ENCODE results near the gene PCSK9. TPM values are rescaled to one million over a fixed set of nuclear protein-coding genes. Genes with fewer than 3 reads are reported as not detected.
A peak's percentile ranks its signal among the peaks of the same experiment; 100 is the strongest.

PCSK9 gene
- total RNA-seq, 2 donors from 2014 or later, result 0.21 to 0.27 TPM

DNA sequence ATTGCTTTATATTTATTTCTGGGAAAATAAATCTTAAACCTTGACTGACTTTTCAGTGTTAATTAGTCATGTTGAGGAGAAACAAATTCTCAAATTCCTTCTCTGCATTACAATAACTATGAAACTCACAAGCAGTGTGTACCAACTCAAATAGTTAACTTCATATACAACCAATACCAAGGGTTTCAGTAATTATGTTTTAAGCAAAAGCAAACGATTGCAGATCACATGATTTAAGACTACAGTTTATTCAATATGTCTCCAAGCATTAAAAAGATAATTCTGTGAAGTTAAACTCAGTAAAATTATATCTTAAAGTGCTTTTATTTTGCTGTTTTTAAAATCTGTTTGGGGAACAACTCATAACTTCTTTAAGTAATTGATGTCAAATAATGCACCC, 28.6 kb downstream of the PCSK9 start:
- Histone ChIP-seq H3K4me1 (ENCODE audit: control insufficient read depth in 1 of 2, low read depth in 2 of 2) (peaks cover 14 to 36% of the 10 kb centered on the region in 2 donors), H3K9me3 (no peaks in the 10 kb centered on the region), H3K27me3 (replicated peaks; ENCODE audit: insufficient read depth) (no peaks in the 10 kb centered on the region), H3K4me3 (no peak overlapping the region), H3K27ac (peak overlapping the region in 1 of 2 donors; percentile 6), H3K36me3 (peaks cover 47% of the 10 kb centered on the region)
- ATAC-seq (ENCODE audit: insufficient number of reproducible peaks, low FRiP score, low read depth), result no peak
- no peak for DNase-seq (ENCODE audit: low spot score)
- TF ChIP-seq, protein P1, sequence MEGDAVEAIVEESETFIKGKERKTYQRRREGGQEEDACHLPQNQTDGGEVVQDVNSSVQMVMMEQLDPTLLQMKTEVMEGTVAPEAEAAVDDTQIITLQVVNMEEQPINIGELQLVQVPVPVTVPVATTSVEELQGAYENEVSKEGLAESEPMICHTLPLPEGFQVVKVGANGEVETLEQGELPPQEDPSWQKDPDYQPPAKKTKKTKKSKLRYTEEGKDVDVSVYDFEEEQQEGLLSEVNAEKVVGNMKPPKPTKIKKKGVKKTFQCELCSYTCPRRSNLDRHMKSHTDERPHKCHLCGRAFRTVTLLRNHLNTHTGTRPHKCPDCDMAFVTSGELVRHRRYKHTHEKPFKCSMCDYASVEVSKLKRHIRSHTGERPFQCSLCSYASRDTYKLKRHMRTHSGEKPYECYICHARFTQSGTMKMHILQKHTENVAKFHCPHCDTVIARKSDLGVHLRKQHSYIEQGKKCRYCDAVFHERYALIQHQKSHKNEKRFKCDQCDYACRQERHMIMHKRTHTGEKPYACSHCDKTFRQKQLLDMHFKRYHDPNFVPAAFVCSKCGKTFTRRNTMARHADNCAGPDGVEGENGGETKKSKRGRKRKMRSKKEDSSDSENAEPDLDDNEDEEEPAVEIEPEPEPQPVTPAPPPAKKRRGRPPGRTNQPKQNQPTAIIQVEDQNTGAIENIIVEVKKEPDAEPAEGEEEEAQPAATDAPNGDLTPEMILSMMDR (IDR thresholded peaks at IDR 0.05), result no peak

DNA sequence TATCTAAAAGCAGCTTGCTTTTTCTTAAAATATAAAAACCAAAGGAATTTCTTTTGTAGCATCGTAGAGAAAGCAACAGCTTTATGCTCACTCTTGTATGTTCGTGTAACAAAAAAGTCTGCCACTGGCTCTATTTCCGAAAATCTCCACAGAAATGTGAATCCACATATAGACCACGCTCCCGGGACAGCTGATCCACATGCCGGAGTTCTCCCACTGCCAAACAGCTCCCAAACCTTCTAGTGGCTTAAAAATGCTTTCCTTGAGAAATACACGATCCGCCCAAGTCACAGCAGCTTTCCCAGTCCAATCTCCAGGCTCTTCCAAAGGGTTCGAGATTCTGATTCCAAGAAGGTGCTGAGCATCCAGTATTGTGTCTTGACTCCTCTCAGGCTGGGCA, 29.3 kb downstream of the PCSK9 start:
- H3K4me3 ChIP-seq, result no peak overlapping the region
- peaks cover 55% of the 10 kb centered on the region for H3K36me3 ChIP-seq
- H3K4me1 ChIP-seq (ENCODE audit: control insufficient read depth in 1 of 2, low read depth in 2 of 2), result peaks cover 14 to 36% of the 10 kb centered on the region in 2 donors
- ATAC-seq (ENCODE audit: insufficient number of reproducible peaks, low FRiP score, low read depth), result no peak
- H3K27me3 ChIP-seq (replicated peaks; ENCODE audit: insufficient read depth), result no peaks in the 10 kb centered on the region
- TF ChIP-seq, protein P1 (IDR thresholded peaks at IDR 0.05), result no peak
- no peaks in the 10 kb centered on the region for H3K9me3 ChIP-seq
- DNase-seq (ENCODE audit: low spot score), result no peak
- H3K27ac ChIP-seq, result no peak overlapping the region

DNA sequence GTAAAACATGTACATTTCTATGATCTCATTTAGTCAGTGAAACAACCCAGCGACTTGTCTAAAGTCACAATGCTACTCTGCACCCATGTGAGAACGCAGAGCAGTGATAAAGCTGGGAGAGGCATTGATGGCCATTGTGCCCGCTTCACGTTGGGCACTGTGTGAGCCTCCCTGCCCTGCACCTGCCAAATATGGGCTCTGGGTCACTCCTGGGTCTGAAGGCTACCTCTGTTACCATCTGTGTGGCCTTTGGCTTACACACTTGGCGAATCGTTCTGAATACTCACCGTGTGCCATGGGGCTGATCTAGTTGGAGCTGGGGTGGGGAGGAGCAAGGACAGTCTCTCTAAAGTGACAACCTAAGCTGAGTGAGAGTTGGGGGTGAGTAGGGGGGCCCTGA, 29.9 kb downstream of the PCSK9 start:
- TF ChIP-seq, protein P1 (IDR thresholded peaks at IDR 0.05), result no peak
- DNase-seq (ENCODE audit: low spot score) (no peak), ATAC-seq (ENCODE audit: insufficient number of reproducible peaks, low FRiP score, low read depth) (no peak)
- Histone ChIP-seq H3K36me3 (peaks cover 56% of the 10 kb centered on the region), H3K9me3 (no peaks in the 10 kb centered on the region), H3K27ac (no peak overlapping the region), H3K4me1 (ENCODE audit: control insufficient read depth in 1 of 2, low read depth in 2 of 2) (peaks cover 11 to 29% of the 10 kb centered on the region in 2 donors), H3K27me3 (replicated peaks; ENCODE audit: insufficient read depth) (no peaks in the 10 kb centered on the region), H3K4me3 (no peak overlapping the region)

DNA sequence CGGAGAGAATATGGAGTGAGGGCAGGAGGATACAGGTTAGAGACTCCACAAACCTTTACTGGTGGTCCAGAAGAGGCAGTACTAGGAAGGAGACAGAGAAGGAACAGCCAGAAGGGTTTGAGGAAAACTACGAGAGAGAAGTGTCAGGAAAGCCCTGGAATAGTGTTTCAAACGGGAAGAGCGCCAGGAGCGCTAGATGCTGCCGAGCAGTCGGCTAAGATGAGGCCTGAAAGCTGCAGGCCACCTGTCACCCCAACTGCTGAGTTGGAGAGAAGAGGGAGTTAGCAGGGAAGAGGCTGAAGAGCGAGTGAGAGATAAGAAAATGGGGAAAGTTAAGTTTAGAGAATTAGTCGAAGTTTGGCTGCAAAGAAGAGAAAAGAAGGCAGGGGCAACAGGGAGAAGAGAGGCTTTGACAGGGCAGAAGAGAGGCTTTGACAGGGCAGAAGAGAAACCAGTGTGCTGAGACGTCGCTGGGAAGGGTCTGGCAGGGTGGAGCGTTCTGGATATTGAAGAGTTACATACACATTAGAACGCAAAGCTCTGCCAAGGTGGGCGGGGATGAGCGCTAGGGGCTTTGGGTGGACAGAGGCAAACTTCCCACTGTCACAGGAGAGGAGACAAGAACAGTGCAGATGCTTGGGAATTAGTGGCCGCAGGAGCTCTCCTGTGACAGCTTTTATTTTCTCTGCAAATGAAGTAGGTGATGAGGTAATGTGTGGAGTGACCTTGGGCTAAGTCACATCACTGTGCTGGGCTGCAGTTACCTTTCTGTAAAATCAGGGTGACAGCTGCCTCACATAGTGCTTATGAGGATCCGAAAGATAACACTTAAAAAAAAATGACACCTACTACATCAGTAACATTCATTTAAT, 31.2 kb downstream of the PCSK9 start:
- TF ChIP-seq, protein P1 (IDR thresholded peaks at IDR 0.05), result no peak
- Histone ChIP-seq H3K4me1 (ENCODE audit: control insufficient read depth in 1 of 2, low read depth in 2 of 2) (peaks cover 0 to 17% of the 10 kb centered on the region in 2 donors), H3K27ac (no peak overlapping the region), H3K27me3 (replicated peaks; ENCODE audit: insufficient read depth) (no peaks in the 10 kb centered on the region), H3K4me3 (no peak overlapping the region), H3K9me3 (no peaks in the 10 kb centered on the region), H3K36me3 (peaks cover 56% of the 10 kb centered on the region)
- DNase-seq (ENCODE audit: low spot score), result no peak
- ATAC-seq (ENCODE audit: insufficient number of reproducible peaks, low FRiP score, low read depth), result no peak

DNA sequence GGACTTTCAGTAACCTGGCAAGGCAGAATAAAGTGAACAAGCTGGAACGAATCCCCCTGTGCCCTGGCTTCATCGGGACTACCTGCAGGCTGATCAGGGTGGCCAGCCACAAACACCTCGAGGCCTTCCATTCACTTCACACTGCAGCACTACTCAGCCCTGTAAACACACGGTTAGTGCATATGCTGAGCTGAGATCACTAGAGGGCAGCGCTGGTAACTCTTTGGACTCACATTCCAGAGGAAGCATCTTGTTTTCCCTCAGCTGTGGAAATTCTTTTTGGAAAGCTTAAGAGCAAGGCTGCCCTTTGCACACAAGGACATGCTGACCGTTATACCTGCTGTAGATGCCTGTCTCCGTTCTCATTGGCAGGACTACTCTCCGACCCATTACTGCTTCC, 32.1 kb downstream of the PCSK9 start:
- Histone ChIP-seq H3K4me3 (no peak overlapping the region), H3K9me3 (no peaks in the 10 kb centered on the region), H3K4me1 (ENCODE audit: control insufficient read depth in 1 of 2, low read depth in 2 of 2) (peaks cover 0 to 11% of the 10 kb centered on the region in 2 donors), H3K27ac (no peak overlapping the region), H3K27me3 (replicated peaks; ENCODE audit: insufficient read depth) (no peaks in the 10 kb centered on the region), H3K36me3 (peaks cover 61% of the 10 kb centered on the region)
- TF ChIP-seq, protein P1 (IDR thresholded peaks at IDR 0.05), result no peak
- no peak for DNase-seq (ENCODE audit: low spot score)
- ATAC-seq (ENCODE audit: insufficient number of reproducible peaks, low FRiP score, low read depth), result no peak

Data from thoracic aorta (tissue), 2 donors.